IMR-90 (cell line): ENCODE data around the gene FBXO31. TPM values are rescaled to one million over a fixed set of nuclear protein-coding genes. Genes with fewer than 3 reads are reported as not detected.

Experiments used
- ATAC-seq: fragments of 200-7000 bp; cut with Tn5 transposase; 2 replicates; pipeline ENCODE4 v1.9.1; 2020; ENCODE audit warnings: low read depth, mild to moderate bottlenecking, moderate library complexity
- BruUV-seq: library from RNA; stranded (reverse); fragments of 400-500 nt; replicated peaks from 2 replicates; lab custom pipeline; 2021; lab: Mats Ljungman, UMichigan
- CTCF ChIA-PET: fragments of 300-600 bp; formaldehyde crosslinking; extraction: SDS; loops from one replicate; lab custom pipeline; 2021; ENCODE audit warnings: antibody characterized with exemption; lab: Yijun Ruan, JAX
- POLR2A ChIA-PET: fragments of 300-600 bp; sonication (Branson Sonifier 250); formaldehyde crosslinking; loops from one replicate; lab custom pipeline; 2022; ENCODE audit warnings: antibody characterized with exemption; ENCODE audit not compliant: unreplicated experiment; lab: Charles Lee
- DNase-seq: peaks from one replicate; pipeline ENCODE4 v3.0.0; 2013
- H2AFZ ChIP-seq: replicated peaks from 2 replicates; pipeline ENCODE3; 2013; ENCODE audit warnings: low read length, mild to moderate bottlenecking; ENCODE audit not compliant: poor library complexity
- H2AK5ac ChIP-seq: 2 replicates; pipeline ENCODE4 v1.6.1; 2013; ENCODE audit warnings: low read depth, low read length, inconsistent platforms
- H2AK9ac ChIP-seq: replicated peaks from 2 replicates; pipeline ENCODE3; 2013; ENCODE audit warnings: mild to moderate bottlenecking, low read depth, low read length, moderate library complexity; ENCODE audit not compliant: poor library complexity
- H2BK120ac ChIP-seq: 2 replicates; pipeline ENCODE4 v1.6.1; 2013; ENCODE audit warnings: low read depth, low read length, inconsistent platforms
- H2BK15ac ChIP-seq: 3 replicates; pipeline ENCODE4 v1.6.1; 2013; ENCODE audit warnings: low read depth, low read length, inconsistent platforms
- H2BK20ac ChIP-seq: 2 replicates; pipeline ENCODE4 v1.6.1; 2013; ENCODE audit warnings: low read depth, mild to moderate bottlenecking, inconsistent platforms, low read length, moderate library complexity
- H2BK5ac ChIP-seq: 2 replicates; pipeline ENCODE4 v1.6.1; 2013; ENCODE audit warnings: mild to moderate bottlenecking, low read depth, low read length, inconsistent platforms; ENCODE audit not compliant: poor library complexity, severe bottlenecking
- H3K14ac ChIP-seq: replicated peaks from 2 replicates; pipeline ENCODE4 v1.6.1; 2013; ENCODE audit warnings: low read depth, low read length, inconsistent platforms
- H3K18ac ChIP-seq: 2 replicates; pipeline ENCODE4 v1.6.1; 2013; ENCODE audit warnings: low read depth, low read length, control low read depth
- H3K23ac ChIP-seq: 2 replicates; pipeline ENCODE4 v1.6.1; 2013; ENCODE audit warnings: low read depth, low read length, inconsistent platforms
- H3K27ac ChIP-seq: 2 replicates; pipeline ENCODE4 v1.5.1; 2013; ENCODE audit warnings: mild to moderate bottlenecking, control low read depth, low read length; ENCODE audit not compliant: insufficient read depth
- H3K27me3 ChIP-seq: 2 replicates; pipeline ENCODE4 v1.6.1; 2013; ENCODE audit warnings: low read length; ENCODE audit not compliant: control insufficient read depth, insufficient read depth
- H3K36me3 ChIP-seq: 2 replicates; pipeline ENCODE4 v1.6.1; 2013; ENCODE audit warnings: low read length, mixed read lengths; ENCODE audit not compliant: control insufficient read depth, insufficient read depth
- H3K4ac ChIP-seq: 2 replicates; pipeline ENCODE4 v1.6.1; 2013; ENCODE audit warnings: low read depth, low read length, inconsistent platforms
- H3K4me1 ChIP-seq: 2 replicates; pipeline ENCODE4 v1.6.1; 2013; ENCODE audit warnings: low read length, mixed read lengths; ENCODE audit not compliant: control insufficient read depth, insufficient read depth
- H3K4me2 ChIP-seq: 2 replicates; pipeline ENCODE4 v1.6.1; 2013; ENCODE audit warnings: low read depth, mild to moderate bottlenecking, control low read depth, low read length, moderate library complexity
- H3K4me3 ChIP-seq: 2 replicates; pipeline ENCODE4 v1.5.1; 2013; ENCODE audit warnings: low read depth, mild to moderate bottlenecking, control low read depth, low read length, moderate library complexity; ENCODE audit not compliant: insufficient read depth
- H3K56ac ChIP-seq: 2 replicates; pipeline ENCODE4 v1.6.1; 2013; ENCODE audit warnings: low read length, inconsistent platforms; ENCODE audit not compliant: insufficient read depth; ENCODE audit errors: extremely low read depth
- H3K79me1 ChIP-seq, 2 experiments: 2 replicates each; pipeline ENCODE4 v1.6.1; 2013; ENCODE audit warnings: low read length in 2 of 2, inconsistent platforms in 1 of 2, low read depth in 1 of 2
- H3K9ac ChIP-seq: 2 replicates; pipeline ENCODE4 v1.6.1; 2013; ENCODE audit warnings: low read depth, low read length, control low read depth
- H3K9me1 ChIP-seq: 2 replicates; pipeline ENCODE4 v1.6.1; 2013; ENCODE audit warnings: low read length, inconsistent platforms; ENCODE audit not compliant: insufficient read depth
- H3K9me3 ChIP-seq: 2 replicates; pipeline ENCODE4 v1.6.1; 2013; ENCODE audit warnings: low read length; ENCODE audit not compliant: control insufficient read depth, insufficient read depth
- H4K20me1 ChIP-seq: 2 replicates; pipeline ENCODE4 v1.6.1; 2013; ENCODE audit warnings: low read length, inconsistent platforms; ENCODE audit not compliant: insufficient read depth
- H4K5ac ChIP-seq: 2 replicates; pipeline ENCODE4 v1.6.1; 2013; ENCODE audit warnings: mild to moderate bottlenecking, low read depth, low read length, control low read depth
- H4K8ac ChIP-seq, 2 experiments: 2 replicates each; pipeline ENCODE4 v1.6.1; 2013; ENCODE audit warnings: low read depth in 2 of 2, low read length in 2 of 2, control low read depth in 1 of 2, inconsistent platforms in 1 of 2
- H4K91ac ChIP-seq: 2 replicates; pipeline ENCODE4 v1.6.1; 2013; ENCODE audit warnings: low read depth, low read length, inconsistent platforms; ENCODE audit not compliant: insufficient read depth
- BHLHE40 ChIP-seq: fragments of 150-350 bp; IDR thresholded peaks from 2 replicates; pipeline ENCODE4 v1.6.1; 2016; ENCODE audit warnings: mild to moderate bottlenecking, low read depth, low read length
- CEBPB ChIP-seq: IDR thresholded peaks from 2 replicates; pipeline ENCODE4 v1.6.1; 2012; ENCODE audit warnings: low read depth, low read length, improper control_type of control experiment
- CHD1 ChIP-seq: IDR thresholded peaks from 2 replicates; pipeline ENCODE4 v1.6.1; 2012; ENCODE audit warnings: low read depth, low read length, improper control_type of control experiment
- MAFK ChIP-seq: IDR thresholded peaks from 2 replicates; pipeline ENCODE4 v1.6.1; 2012; ENCODE audit warnings: low read depth, low read length, improper control_type of control experiment
- MAZ ChIP-seq: IDR thresholded peaks from 2 replicates; pipeline ENCODE4 v1.6.1; 2012; ENCODE audit warnings: low read depth, mild to moderate bottlenecking, low read length, improper control_type of control experiment, moderate library complexity, borderline replicate concordance
- MXI1 ChIP-seq: IDR thresholded peaks from 2 replicates; pipeline ENCODE4 v1.6.1; 2012; ENCODE audit warnings: low read depth, mild to moderate bottlenecking, low read length, moderate library complexity, borderline replicate concordance
- NFE2L2 ChIP-seq: fragments of 150-350 bp; IDR thresholded peaks from 2 replicates; pipeline ENCODE4 v1.6.1; 2016; ENCODE audit warnings: low read depth, mild to moderate bottlenecking, low read length
- POLR2A ChIP-seq: IDR thresholded peaks from 2 replicates; pipeline ENCODE4 v1.6.1; 2012; ENCODE audit warnings: mild to moderate bottlenecking, low read depth, low read length
- RAD21 ChIP-seq: IDR thresholded peaks from 2 replicates; pipeline ENCODE4 v1.6.1; 2012; ENCODE audit warnings: low read length, improper control_type of control experiment
- RCOR1 ChIP-seq: IDR thresholded peaks from 2 replicates; pipeline ENCODE4 v1.6.1; 2012; ENCODE audit warnings: mild to moderate bottlenecking, low read length, improper control_type of control experiment; ENCODE audit not compliant: insufficient replicate concordance
- RFX5 ChIP-seq: IDR thresholded peaks from 2 replicates; pipeline ENCODE4 v1.8.0; 2012; ENCODE audit warnings: low read depth, mild to moderate bottlenecking, low read length, moderate library complexity
- SMC3 ChIP-seq: fragments of 150-350 bp; IDR thresholded peaks from 2 replicates; pipeline ENCODE4 v1.6.1; 2016; ENCODE audit warnings: low read depth, mild to moderate bottlenecking, antibody characterized with exemption, low read length, moderate library complexity
- WGBS, 2 experiments: methylation state at CpG; one replicate each; pipeline versions ENCODE4 v1.1.5 to v1.1.7; 2013; ENCODE audit warnings: missing lambda C conversion rate in 2 of 2; ENCODE audit not compliant: insufficient read length in 1 of 2; ENCODE audit errors: extremely low coverage in 2 of 2; 5-methylcytosine and 5-hydroxymethylcytosine counted together
- dilution Hi-C: fragments of 300-500 bp; cut with HindIII; formaldehyde crosslinking; loops from one replicate; pipeline ENCODE4 v1.14.3; 2018; ENCODE audit warnings: low sequenced_read_pairs; ENCODE audit not compliant: unreplicated experiment
- in situ Hi-C: fragments of 300-500 bp; cut with MboI; formaldehyde crosslinking; loops from 3 replicates; pipeline ENCODE4 v1.14.3; 2019; ENCODE audit warnings: low sequenced_read_pairs, inconsistent platforms, mixed read lengths
- intact Hi-C: fragments of 100-400 bp; cut with micrococcal nuclease; formaldehyde crosslinking; loops from 2 replicates; pipeline ENCODE4 v1.10.0; 2022
- polyA plus RNA-seq, 3 experiments: library from polyadenylated mRNA; depleted of rRNA; stranded (reverse); fragments of >200 nt; gene quantifications; 2 replicates each; pipeline ENCODE4 v1.2.3, GENCODE V29; 2012; ENCODE audit warnings: low replicate concordance in 1 of 3
- total RNA-seq: library from RNA; depleted of rRNA; stranded (reverse); fragments of >200 nt; gene quantifications from 2 replicates; pipeline ENCODE4 v1.2.3, GENCODE V29; 2012
- TF ChIP-seq, protein P1 (sequence below): fragments of 150-350 bp; IDR thresholded peaks from 2 replicates; pipeline ENCODE4 v1.6.1; 2016; ENCODE audit warnings: low read depth, mild to moderate bottlenecking, low read length, moderate library complexity, borderline replicate concordance
- TF ChIP-seq, protein P2 (sequence below): fragments of 150-350 bp; IDR thresholded peaks from 2 replicates; pipeline ENCODE4 v1.6.1; 2017; ENCODE audit warnings: mild to moderate bottlenecking, antibody characterized with exemption, low read length, low read depth
- TF ChIP-seq, protein P3 (sequence below): conservative IDR thresholded peaks from 2 replicates; pipeline ENCODE4 v1.5.1; 2012; ENCODE audit warnings: mild to moderate bottlenecking, low read depth, low read length, improper control_type of control experiment

The FBXO31 gene
- total and polyA plus RNA-seq, 2 of the 4 experiments (the other 2 are of a cell fraction), result 10.4 to 16.9 TPM

DNA sequence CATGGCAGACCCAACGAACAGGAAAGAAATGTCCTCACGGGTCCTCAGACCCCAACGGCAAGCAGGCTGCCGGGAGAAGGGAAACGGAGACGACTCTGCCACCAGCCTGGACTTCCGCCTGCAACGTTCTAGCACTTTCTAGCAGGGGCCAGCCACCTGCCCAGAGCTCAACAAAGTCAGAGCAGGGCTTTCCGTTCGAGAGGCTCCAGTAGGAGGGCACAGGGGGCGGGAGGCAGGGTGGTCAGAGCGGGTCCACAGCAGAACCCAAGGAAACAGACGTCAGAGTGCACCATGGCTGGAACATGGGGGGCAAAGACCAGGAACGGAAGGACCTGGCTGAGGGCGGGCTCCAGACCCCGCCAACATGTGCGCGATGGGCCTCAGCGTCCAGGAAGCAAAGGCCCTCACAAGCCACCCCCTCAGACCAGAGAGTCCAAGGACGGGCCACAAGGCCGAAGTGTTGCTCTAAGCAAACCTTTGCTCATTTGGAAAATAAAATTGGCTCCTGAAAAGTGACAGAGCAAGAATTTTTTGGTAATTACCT is 37.0 kb downstream of the FBXO31 start:
- TF ChIP-seq MAFK, result no peak
- no peak for TF ChIP-seq MAZ
- TF ChIP-seq RAD21, result no peak
- TF ChIP-seq, protein P1, sequence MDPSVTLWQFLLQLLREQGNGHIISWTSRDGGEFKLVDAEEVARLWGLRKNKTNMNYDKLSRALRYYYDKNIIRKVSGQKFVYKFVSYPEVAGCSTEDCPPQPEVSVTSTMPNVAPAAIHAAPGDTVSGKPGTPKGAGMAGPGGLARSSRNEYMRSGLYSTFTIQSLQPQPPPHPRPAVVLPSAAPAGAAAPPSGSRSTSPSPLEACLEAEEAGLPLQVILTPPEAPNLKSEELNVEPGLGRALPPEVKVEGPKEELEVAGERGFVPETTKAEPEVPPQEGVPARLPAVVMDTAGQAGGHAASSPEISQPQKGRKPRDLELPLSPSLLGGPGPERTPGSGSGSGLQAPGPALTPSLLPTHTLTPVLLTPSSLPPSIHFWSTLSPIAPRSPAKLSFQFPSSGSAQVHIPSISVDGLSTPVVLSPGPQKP, result no peak
- TF ChIP-seq CEBPB, result no peak
- no peak for TF ChIP-seq POLR2A
- TF ChIP-seq MXI1, result no peak
- TF ChIP-seq SMC3, result no peak
- TF ChIP-seq RFX5, result no peak
- TF ChIP-seq, protein P2, sequence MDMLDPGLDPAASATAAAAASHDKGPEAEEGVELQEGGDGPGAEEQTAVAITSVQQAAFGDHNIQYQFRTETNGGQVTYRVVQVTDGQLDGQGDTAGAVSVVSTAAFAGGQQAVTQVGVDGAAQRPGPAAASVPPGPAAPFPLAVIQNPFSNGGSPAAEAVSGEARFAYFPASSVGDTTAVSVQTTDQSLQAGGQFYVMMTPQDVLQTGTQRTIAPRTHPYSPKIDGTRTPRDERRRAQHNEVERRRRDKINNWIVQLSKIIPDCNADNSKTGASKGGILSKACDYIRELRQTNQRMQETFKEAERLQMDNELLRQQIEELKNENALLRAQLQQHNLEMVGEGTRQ, result no peak
- TF ChIP-seq RCOR1, result no peak
- TF ChIP-seq, protein P3, sequence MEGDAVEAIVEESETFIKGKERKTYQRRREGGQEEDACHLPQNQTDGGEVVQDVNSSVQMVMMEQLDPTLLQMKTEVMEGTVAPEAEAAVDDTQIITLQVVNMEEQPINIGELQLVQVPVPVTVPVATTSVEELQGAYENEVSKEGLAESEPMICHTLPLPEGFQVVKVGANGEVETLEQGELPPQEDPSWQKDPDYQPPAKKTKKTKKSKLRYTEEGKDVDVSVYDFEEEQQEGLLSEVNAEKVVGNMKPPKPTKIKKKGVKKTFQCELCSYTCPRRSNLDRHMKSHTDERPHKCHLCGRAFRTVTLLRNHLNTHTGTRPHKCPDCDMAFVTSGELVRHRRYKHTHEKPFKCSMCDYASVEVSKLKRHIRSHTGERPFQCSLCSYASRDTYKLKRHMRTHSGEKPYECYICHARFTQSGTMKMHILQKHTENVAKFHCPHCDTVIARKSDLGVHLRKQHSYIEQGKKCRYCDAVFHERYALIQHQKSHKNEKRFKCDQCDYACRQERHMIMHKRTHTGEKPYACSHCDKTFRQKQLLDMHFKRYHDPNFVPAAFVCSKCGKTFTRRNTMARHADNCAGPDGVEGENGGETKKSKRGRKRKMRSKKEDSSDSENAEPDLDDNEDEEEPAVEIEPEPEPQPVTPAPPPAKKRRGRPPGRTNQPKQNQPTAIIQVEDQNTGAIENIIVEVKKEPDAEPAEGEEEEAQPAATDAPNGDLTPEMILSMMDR, result no peak
- TF ChIP-seq NFE2L2, result no peak
- TF ChIP-seq CHD1, result no peak
- TF ChIP-seq BHLHE40, result no peak
- H3K23ac ChIP-seq, result no peak overlapping the region
- H4K91ac ChIP-seq, result no peak overlapping the region
- no peak overlapping the region for H4K5ac ChIP-seq
- peaks cover 36% of the 10 kb centered on the region for H3K36me3 ChIP-seq
- H2AFZ ChIP-seq, result no peak overlapping the region
- H3K4ac ChIP-seq, result no peak overlapping the region
- no peak overlapping the region for H3K4me3 ChIP-seq
- H2AK9ac ChIP-seq, result no peak overlapping the region
- intact Hi-C loops (no loop called here), in situ Hi-C loops (no loop called here), dilution Hi-C loops (no loop called here)
- peaks cover 29% of the 10 kb centered on the region for H4K20me1 ChIP-seq
- H3K4me2 ChIP-seq, result no peak overlapping the region
- peaks cover 18% of the 10 kb centered on the region; the same call in 1 of the 2 replicates for H3K9me1 ChIP-seq
- peaks cover 4% of the 10 kb centered on the region; the same call in 1 of the 2 replicates for H3K4me1 ChIP-seq
- no peaks in the 10 kb centered on the region for H3K9me3 ChIP-seq
- no peaks in the 10 kb centered on the region for H3K27me3 ChIP-seq
- H2AK5ac ChIP-seq, result no peak overlapping the region
- H4K8ac ChIP-seq, result no peak overlapping the region
- H2BK5ac ChIP-seq, result no peak overlapping the region
- DNase-seq (no peak), ATAC-seq (no peak)
- peaks cover 7 to 39% of the 10 kb centered on the region in 2 experiments; a peak in 3 of 4 replicates for H3K79me1 ChIP-seq
- H3K56ac ChIP-seq, result no peak overlapping the region
- no peak overlapping the region for H3K27ac ChIP-seq
- H2BK120ac ChIP-seq, result no peak overlapping the region
- no peak overlapping the region for H3K9ac ChIP-seq
- BruUV-seq, result no TSS peak
- 94% methylated on average over 11 of the region's 21 CpGs; no CpG with 5 or more reads in 1 of the 2 experiments for WGBS, 2 experiments
- CTCF ChIA-PET, result no interaction called here
- POLR2A ChIA-PET, result no interaction called here
- H3K14ac ChIP-seq, result no peak overlapping the region
- no peak overlapping the region for H3K18ac ChIP-seq
- no peak overlapping the region for H2BK20ac ChIP-seq
- no peak overlapping the region for H2BK15ac ChIP-seq
